ENCODE results near the gene COPB1.

GRCh38 chr11:14544611-14545010 lies 45.0 kb upstream of the COPB1 start:
- TF ChIP-seq FOXA1 (IDR thresholded peaks at IDR 0.05) (no peak), SP1 (IDR thresholded peaks at IDR 0.05) (no peak), SUZ12 (IDR thresholded peaks at IDR 0.05) (no peak)

Measured in HEK293T (cell line).